Tibial nerve (tissue), 4 donors: ENCODE measurements around the gene NTPCR. TPM values are rescaled to one million over a fixed set of nuclear protein-coding genes. Genes with fewer than 3 reads are reported as not detected.
A peak's percentile ranks its signal among the peaks of the same experiment; 100 is the strongest.

Source experiments
- DNase-seq, 2 donors: peaks; one replicate each; pipeline ENCODE4 v3.0.0-alpha.2; 2019; ENCODE audit warnings: low spot score in 2 of 2
- H3K27ac ChIP-seq, 4 donors: fragments of 200-600 bp; sonication (generic) in 3 of 4; one replicate each; pipeline ENCODE4 v1.5.1; 2017 to 2019; ENCODE audit warnings: mild to moderate bottlenecking in 1 of 4
- H3K27me3 ChIP-seq, 2 donors: fragments of 200-600 bp; sonication (generic) in 1 of 2; one replicate each; pipeline versions ENCODE4 v1.5.1 to v1.6.0; 2017 to 2019
- H3K36me3 ChIP-seq, 3 donors: fragments of 200-600 bp; sonication (generic); one replicate each; pipeline ENCODE4 v1.5.1; 2018 to 2019
- H3K4me1 ChIP-seq, 4 donors: fragments of 200-600 bp; sonication (generic) in 3 of 4; one replicate each; pipeline ENCODE4 v1.5.1; 2017 to 2019
- H3K4me3 ChIP-seq, 4 donors: fragments of 200-600 bp; sonication (generic) in 3 of 4; one replicate each; pipeline ENCODE4 v1.5.1; 2017 to 2019; ENCODE audit warnings: mild to moderate bottlenecking in 1 of 4, moderate library complexity in 1 of 4
- H3K9me3 ChIP-seq, 4 donors: fragments of 200-600 bp; sonication (generic) in 3 of 4; one replicate each; pipeline ENCODE4 v1.5.1; 2017 to 2019
- EP300 ChIP-seq, 2 donors: sonication (generic); formaldehyde crosslinking; IDR thresholded peaks; one replicate each; pipeline ENCODE4 v1.6.1; 2017; ENCODE audit warnings: antibody characterized with exemption in 2 of 2, mild to moderate bottlenecking in 1 of 2
- POLR2A ChIP-seq, 2 donors: fragments of 450-650 bp; IDR thresholded peaks; one replicate each; pipeline ENCODE4 v1.6.1; 2017; ENCODE audit warnings: antibody characterized with exemption in 2 of 2, mild to moderate bottlenecking in 2 of 2, moderate library complexity in 2 of 2
- WGBS, 2 donors: methylation state at CpG; one replicate each; pipeline ENCODE4 v1.1.5; 2018; 5-methylcytosine and 5-hydroxymethylcytosine counted together
- total RNA-seq, 4 donors: library from RNA; depleted of rRNA; stranded (reverse); fragments of >200 nt; gene quantifications; one replicate each; pipeline ENCODE4 v1.1.0, GENCODE V29; 2016
- TF ChIP-seq, protein P1 (sequence below), 5 experiments: fragments of 200-600 bp in 3 of 5; fragments of 450-650 bp in 2 of 5; sonication (generic) in 3 of 5; IDR thresholded peaks; one replicate each; pipeline ENCODE4 v1.5.1; 2016 to 2019; ENCODE audit warnings: antibody characterized with exemption in 5 of 5, mild to moderate bottlenecking in 3 of 5, moderate library complexity in 2 of 5

NTPCR gene
- total RNA-seq, 4 donors from 2014 or later = 16.5 to 20.0 (median 18.6) TPM

DNA sequence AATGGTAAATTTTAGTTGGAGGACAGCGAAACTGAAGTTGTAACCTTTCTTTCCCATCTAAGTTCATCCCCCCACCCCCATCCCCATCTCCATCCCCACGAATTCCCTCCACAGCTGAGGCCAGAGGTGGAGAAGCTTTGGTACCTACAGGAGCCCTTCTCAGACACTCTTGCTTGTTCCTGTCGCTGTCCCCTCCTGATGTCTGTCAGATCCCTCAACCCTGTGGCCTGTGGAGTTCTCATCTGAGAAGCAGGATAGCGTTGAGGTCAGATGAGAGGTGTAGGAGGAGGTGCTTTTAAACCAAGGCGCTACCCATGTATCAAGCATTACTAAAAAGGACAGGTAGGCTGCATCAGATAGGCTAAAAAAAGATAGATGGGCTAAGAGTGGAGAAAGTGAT, 769 bp downstream of the NTPCR start:
- H3K4me3 ChIP-seq = peak overlapping the region; percentile 69 to 82 (median 82)
- WGBS, 2 donors = 25 to 26% methylated on average over 5 of the region's 5 CpGs
- peaks cover 0 to 7% (median 0%) of the 10 kb centered on the region in 3 donors for H3K36me3 ChIP-seq
- no peaks in the 10 kb centered on the region for H3K27me3 ChIP-seq
- no peaks in the 10 kb centered on the region for H3K9me3 ChIP-seq
- DNase-seq = no peak
- peak overlapping the region in 2 of 4 donors; percentile 80 to 89 for H3K27ac ChIP-seq
- TF ChIP-seq POLR2A (IDR thresholded peaks at IDR 0.05) = no peak
- H3K4me1 ChIP-seq = peaks cover 0 to 30% (median 11%) of the 10 kb centered on the region in 4 donors

DNA sequence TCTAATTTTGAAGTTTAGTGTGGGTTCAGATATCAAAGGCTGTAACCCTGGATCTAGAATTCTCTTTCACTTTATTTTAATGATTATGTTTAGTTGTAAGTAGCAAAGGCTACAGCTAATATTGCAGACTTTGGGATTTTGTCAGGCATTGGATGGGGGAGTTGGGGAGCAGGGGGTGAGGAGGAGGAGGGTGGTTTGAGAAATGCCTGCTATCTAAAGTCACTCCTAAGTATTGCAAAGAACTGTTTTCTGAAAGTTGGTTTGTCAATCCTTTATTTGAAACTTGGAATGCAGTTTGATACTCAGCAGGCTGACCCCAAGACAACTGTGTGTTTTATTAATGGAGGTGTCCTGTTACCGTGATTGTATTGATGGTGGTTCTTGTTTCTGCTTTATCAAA, 1.2 kb downstream of the NTPCR start:
- no peaks in the 10 kb centered on the region for H3K27me3 ChIP-seq
- peak overlapping the region in 2 of 4 donors; percentile 69 to 82 for H3K4me3 ChIP-seq
- no peak for DNase-seq
- H3K27ac ChIP-seq = no peak overlapping the region
- no peak for TF ChIP-seq POLR2A (IDR thresholded peaks at IDR 0.05)
- WGBS, 2 donors = 31 to 45% methylated on average over 1 of the region's 1 CpG
- no peaks in the 10 kb centered on the region for H3K9me3 ChIP-seq
- H3K36me3 ChIP-seq = peaks cover 0 to 11% (median 0%) of the 10 kb centered on the region in 3 donors
- H3K4me1 ChIP-seq = peaks cover 0 to 30% (median 11%) of the 10 kb centered on the region in 4 donors

- no peak for DNase-seq
- Histone ChIP-seq H3K27me3 (no peaks in the 10 kb centered on the region), H3K4me1 (peaks cover 0 to 30% (median 11%) of the 10 kb centered on the region in 4 donors), H3K36me3 (peaks cover 0 to 23% (median 0%) of the 10 kb centered on the region in 3 donors), H3K9me3 (peaks cover 0 to under 1% (median 0%) of the 10 kb centered on the region in 4 donors), H3K4me3 (no peak overlapping the region), H3K27ac (no peak overlapping the region)
- WGBS, 2 donors = 91 to 96% methylated on average over 2 of the region's 2 CpGs
- TF ChIP-seq, protein P1, sequence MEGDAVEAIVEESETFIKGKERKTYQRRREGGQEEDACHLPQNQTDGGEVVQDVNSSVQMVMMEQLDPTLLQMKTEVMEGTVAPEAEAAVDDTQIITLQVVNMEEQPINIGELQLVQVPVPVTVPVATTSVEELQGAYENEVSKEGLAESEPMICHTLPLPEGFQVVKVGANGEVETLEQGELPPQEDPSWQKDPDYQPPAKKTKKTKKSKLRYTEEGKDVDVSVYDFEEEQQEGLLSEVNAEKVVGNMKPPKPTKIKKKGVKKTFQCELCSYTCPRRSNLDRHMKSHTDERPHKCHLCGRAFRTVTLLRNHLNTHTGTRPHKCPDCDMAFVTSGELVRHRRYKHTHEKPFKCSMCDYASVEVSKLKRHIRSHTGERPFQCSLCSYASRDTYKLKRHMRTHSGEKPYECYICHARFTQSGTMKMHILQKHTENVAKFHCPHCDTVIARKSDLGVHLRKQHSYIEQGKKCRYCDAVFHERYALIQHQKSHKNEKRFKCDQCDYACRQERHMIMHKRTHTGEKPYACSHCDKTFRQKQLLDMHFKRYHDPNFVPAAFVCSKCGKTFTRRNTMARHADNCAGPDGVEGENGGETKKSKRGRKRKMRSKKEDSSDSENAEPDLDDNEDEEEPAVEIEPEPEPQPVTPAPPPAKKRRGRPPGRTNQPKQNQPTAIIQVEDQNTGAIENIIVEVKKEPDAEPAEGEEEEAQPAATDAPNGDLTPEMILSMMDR (IDR thresholded peaks at IDR 0.05) = peak; percentile 21 to 52 (median 33)
- TF ChIP-seq POLR2A (IDR thresholded peaks at IDR 0.05) (no peak), EP300 (IDR thresholded peaks at IDR 0.05) (no peak)
These were observed 2.4 kb downstream of the NTPCR start for GRCh38 chr1:232952514-232953499.

GRCh38 chr1:232954594-232955365, 4.4 kb downstream of the NTPCR start:
- TF ChIP-seq EP300 (IDR thresholded peaks at IDR 0.05) = no peak
- TF ChIP-seq, protein P1 (IDR thresholded peaks at IDR 0.05) = no peak
- TF ChIP-seq POLR2A (IDR thresholded peaks at IDR 0.05) = no peak
- 85 to 89% methylated on average over 4 of the region's 4 CpGs for WGBS, 2 donors
- peaks cover 0 to 26% (median 11%) of the 10 kb centered on the region in 4 donors for H3K4me1 ChIP-seq

GRCh38 chr1:232956081-232956480, 5.7 kb downstream of the NTPCR start:
- H3K4me3 ChIP-seq = no peak overlapping the region
- H3K27ac ChIP-seq = no peak overlapping the region
- TF ChIP-seq POLR2A (IDR thresholded peaks at IDR 0.05) (no peak), EP300 (IDR thresholded peaks at IDR 0.05) (no peak)
- TF ChIP-seq, protein P1 (IDR thresholded peaks at IDR 0.05) = no peak
- peaks cover 0 to 21% (median 11%) of the 10 kb centered on the region in 4 donors for H3K4me1 ChIP-seq
- peaks cover 0 to 11% (median 0%) of the 10 kb centered on the region in 4 donors for H3K9me3 ChIP-seq
- 91 to 96% methylated on average over 6 of the region's 6 CpGs for WGBS, 2 donors
- H3K27me3 ChIP-seq = no peaks in the 10 kb centered on the region
- DNase-seq = no peak
- H3K36me3 ChIP-seq = peaks cover 0 to 46% (median 3%) of the 10 kb centered on the region in 3 donors

More at GRCh38 chr1:232954594-232955365, 4.4 kb downstream of the NTPCR start:
- peaks cover 0 to 43% (median 3%) of the 10 kb centered on the region in 3 donors for H3K36me3 ChIP-seq
- H3K4me3 ChIP-seq = no peak overlapping the region
- H3K9me3 ChIP-seq = peaks cover 0 to 11% (median 0%) of the 10 kb centered on the region in 4 donors
- no peak overlapping the region for H3K27ac ChIP-seq
- DNase-seq = no peak
- no peaks in the 10 kb centered on the region for H3K27me3 ChIP-seq
